ENCODE data around the gene TLE3.

The TLE3 gene

GRCh38 chr15:69998541-69999391 lies 99.0 kb downstream of the TLE3 start:
- no peak for DNase-seq

DNA sequence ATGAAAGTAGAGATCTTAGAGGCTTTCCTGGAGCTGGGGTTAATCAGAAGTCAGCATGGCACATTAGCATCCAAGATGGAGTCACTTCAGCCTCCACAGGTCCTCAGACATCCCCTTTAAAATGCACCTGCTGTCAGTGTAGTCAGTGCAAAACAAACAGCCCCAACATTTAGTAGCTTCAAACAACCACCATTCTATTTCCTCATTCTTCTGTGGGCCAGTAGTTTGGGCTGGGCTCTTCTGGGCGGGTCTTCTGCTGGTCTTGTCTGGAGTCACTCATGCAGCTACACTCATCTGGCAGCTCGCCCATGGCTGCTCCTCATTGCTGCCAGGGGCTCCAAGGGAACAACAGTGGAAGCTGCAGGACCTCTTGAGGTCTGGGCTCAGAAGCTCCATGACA lies 99.9 kb downstream of the TLE3 start:
- no peak for DNase-seq

Data from CD4-positive, alpha-beta T cell treated with Interleukin-12 subunit alpha and Interleukin-12 subunit beta, for 1 hour (primary cell).